Mucosa of descending colon (tissue), 3 donors: ENCODE measurements around the gene INSL3. TPM values are rescaled to one million over a fixed set of nuclear protein-coding genes. Genes with fewer than 3 reads are reported as not detected.

Source experiments
- ATAC-seq: fragments of 200-7000 bp; cut with Tn5 transposase; one replicate; pipeline ENCODE4 v1.9.1; 2020; ENCODE audit warnings: mild to moderate bottlenecking, moderate library complexity
- DNase-seq, 3 donors: peaks; one replicate each; pipeline ENCODE4 v3.0.0-alpha.2; 2020
- H3K36me3 ChIP-seq: fragments of 200-600 bp; one replicate; pipeline ENCODE4 v1.8.0; 2021; ENCODE audit warnings: low read depth, mild to moderate bottlenecking
- H3K4me1 ChIP-seq: fragments of 200-600 bp; one replicate; pipeline ENCODE4 v1.8.0; 2021; ENCODE audit warnings: low read depth, mild to moderate bottlenecking
- H3K4me3 ChIP-seq: fragments of 200-600 bp; one replicate; pipeline ENCODE4 v1.8.0; 2021; ENCODE audit warnings: mild to moderate bottlenecking
- H3K9me3 ChIP-seq: fragments of 200-600 bp; one replicate; pipeline ENCODE4 v1.8.0; 2021; ENCODE audit warnings: mild to moderate bottlenecking
- CTCF ChIP-seq: fragments of 200-600 bp; IDR thresholded peaks from one replicate; pipeline ENCODE4 v1.8.0; 2022; ENCODE audit warnings: antibody characterized with exemption, mild to moderate bottlenecking
- intact Hi-C, 2 donors: fragments of 100-400 bp; cut with DNase I in 1 of 2; cut with micrococcal nuclease in 1 of 2; formaldehyde crosslinking; loops; one replicate each; pipeline versions ENCODE4 v1.11.0 to v1.11.1; 2022; cut with DNase I, micrococcal nuclease
- total RNA-seq, 3 donors: library from RNA; stranded (reverse); fragmentation: NEBNext Ultra II Directional in 2 of 3; extraction: Animal tissue kit (Norgen Biotek cat#: 25700) in 2 of 3; gene quantifications; one replicate each; pipeline versions ENCODE4 v1.2.1 to v1.2.4, GENCODE V29; 2021 to 2023
- donor health status: DM: no; HTN: no; CAD: no; lungs with moderate emphysema.
- donor health status: DM: no; HTN: no; CAD: no.
- donor health status: DM: no; HTN: yes; CAD: no.

Gene INSL3
- total RNA-seq, 3 donors from 2014 or later: not detected

GRCh38 chr19:17812099-17812498 is 9.2 kb downstream of the INSL3 start:
- Histone ChIP-seq H3K9me3 (no peaks in the 10 kb centered on the region), H3K36me3 (no peaks in the 10 kb centered on the region), H3K4me1 (no peaks in the 10 kb centered on the region), H3K4me3 (no peak overlapping the region)
- DNase-seq: no peak
- TF ChIP-seq CTCF: no peak
- intact Hi-C loops: no loop called here
- ATAC-seq: no peak

GRCh38 chr19:17811681-17812080 is 9.6 kb downstream of the INSL3 start:
- no peak for TF ChIP-seq CTCF
- no peaks in the 10 kb centered on the region for H3K36me3 ChIP-seq
- intact Hi-C loops: no loop called here
- H3K4me3 ChIP-seq: no peak overlapping the region
- H3K9me3 ChIP-seq: no peaks in the 10 kb centered on the region
- ATAC-seq (peak; percentile 9), DNase-seq (peak in 1 of 3 donors; percentile 52)
- no peaks in the 10 kb centered on the region for H3K4me1 ChIP-seq

- TF ChIP-seq CTCF: no peak
- Histone ChIP-seq H3K4me3 (no peak overlapping the region), H3K4me1 (no peaks in the 10 kb centered on the region), H3K36me3 (no peaks in the 10 kb centered on the region), H3K9me3 (no peaks in the 10 kb centered on the region)
- DNase-seq (no peak), ATAC-seq (peak; percentile 5)
- intact Hi-C loops: no loop called here
Observed at GRCh38 chr19:17811103-17811502, 10.2 kb downstream of the INSL3 start.

GRCh38 chr19:17807731-17808316 is 13.5 kb downstream of the INSL3 start:
- no peaks in the 10 kb centered on the region for H3K36me3 ChIP-seq
- no peaks in the 10 kb centered on the region for H3K9me3 ChIP-seq
- H3K4me3 ChIP-seq: no peak overlapping the region
- no peak for TF ChIP-seq CTCF
- DNase-seq (no peak), ATAC-seq (no peak)
- intact Hi-C loops: no loop called here
- H3K4me1 ChIP-seq: no peaks in the 10 kb centered on the region

GRCh38 chr19:17806945-17807344 is 14.4 kb downstream of the INSL3 start:
- intact Hi-C loops: no loop called here
- ATAC-seq: peak; percentile 62
- TF ChIP-seq CTCF: no peak
- H3K4me1 ChIP-seq: no peaks in the 10 kb centered on the region
- H3K4me3 ChIP-seq: no peak overlapping the region
- no peaks in the 10 kb centered on the region for H3K36me3 ChIP-seq
- no peak for DNase-seq
- H3K9me3 ChIP-seq: no peaks in the 10 kb centered on the region

- Histone ChIP-seq H3K4me3 (no peak overlapping the region), H3K4me1 (no peaks in the 10 kb centered on the region), H3K9me3 (no peaks in the 10 kb centered on the region), H3K36me3 (no peaks in the 10 kb centered on the region)
- DNase-seq (no peak), ATAC-seq (no peak)
- TF ChIP-seq CTCF: no peak
- intact Hi-C loops: no loop called here
Observed at GRCh38 chr19:17805427-17805826, 15.9 kb downstream of the INSL3 start.
